Common myeloid progenitor, CD34-positive (primary cell): Measurements from ENCODE around the gene PHACTR1.

Experiments
- CTCF ChIA-PET: fragments of 350-600 bp; sonication (Branson Sonifier 250); formaldehyde crosslinking; loops from one replicate; lab custom pipeline; 2021; ENCODE audit warnings: antibody characterized with exemption; lab: Charles Lee
- POLR2A ChIA-PET: fragments of 350-600 bp; sonication (Branson Sonifier 250); formaldehyde crosslinking; loops from one replicate; lab custom pipeline; 2021; ENCODE audit warnings: antibody characterized with exemption; lab: Charles Lee
- DNase-seq, 3 donors: peaks; one replicate each; pipeline versions ENCODE4 v3.0.0 to v3.0.0-alpha.2; 2013
- H3K27ac ChIP-seq, 2 experiments: 1 replicate in 1 of 2; 2 replicates in 1 of 2; pipeline ENCODE4 v1.7.0; 2013; ENCODE audit warnings: inconsistent platforms in 2 of 2, low read length in 2 of 2, mild to moderate bottlenecking in 2 of 2, low read depth in 1 of 2, moderate library complexity in 1 of 2; ENCODE audit not compliant: severe bottlenecking in 2 of 2, insufficient read depth in 1 of 2, poor library complexity in 1 of 2
- H3K27me3 ChIP-seq, 5 experiments: replicated peaks in 2 of 5; 1 replicate in 3 of 5; 2 replicates in 2 of 5; pipeline versions ENCODE4 v1.6.1 to v1.7.0; 2013; ENCODE audit warnings: low read length in 4 of 5, mild to moderate bottlenecking in 2 of 5, moderate library complexity in 2 of 5, inconsistent platforms in 1 of 5; ENCODE audit not compliant: insufficient read depth in 5 of 5, control insufficient read depth in 4 of 5
- H3K36me3 ChIP-seq, 4 experiments: 1 replicate in 2 of 4; 2 replicates in 2 of 4; pipeline versions ENCODE4 v1.6.1 to v1.7.0; 2013; ENCODE audit warnings: low read length in 3 of 4, control low read depth in 1 of 4, mild to moderate bottlenecking in 1 of 4; ENCODE audit not compliant: control insufficient read depth in 4 of 4, insufficient read depth in 4 of 4
- H3K4me1 ChIP-seq, 4 experiments: 1 replicate in 3 of 4; 2 replicates in 1 of 4; pipeline versions ENCODE4 v1.6.1 to v1.7.1; 2013; ENCODE audit warnings: low read length in 3 of 4, mild to moderate bottlenecking in 3 of 4, control low read depth in 1 of 4, inconsistent platforms in 1 of 4, moderate library complexity in 1 of 4; ENCODE audit not compliant: control insufficient read depth in 4 of 4, insufficient read depth in 4 of 4; ENCODE audit errors: control extremely low read depth in 1 of 4
- H3K4me3 ChIP-seq, 7 experiments: 1 replicate in 4 of 7; 2 replicates in 3 of 7; pipeline versions ENCODE4 v1.5.1 to v1.7.0; 2013; ENCODE audit warnings: mild to moderate bottlenecking in 7 of 7, low read length in 6 of 7, moderate library complexity in 6 of 7, inconsistent platforms in 2 of 7, low read depth in 2 of 7, control low read depth in 1 of 7; ENCODE audit not compliant: insufficient read depth in 4 of 7, control insufficient read depth in 1 of 7; ENCODE audit errors: extremely low read depth in 1 of 7
- H3K9me3 ChIP-seq, 5 experiments: 1 replicate in 4 of 5; 2 replicates in 1 of 5; pipeline versions ENCODE4 v1.6.1 to v1.7.1; 2013; ENCODE audit warnings: low read length in 4 of 5, mild to moderate bottlenecking in 2 of 5, inconsistent platforms in 1 of 5, low read depth in 1 of 5, moderate library complexity in 1 of 5; ENCODE audit not compliant: control insufficient read depth in 4 of 5, insufficient read depth in 2 of 5; ENCODE audit errors: control extremely low read depth in 1 of 5
- WGBS: methylation state at CpG from one replicate; pipeline ENCODE4 v1.1.5; 2013; ENCODE audit not compliant: insufficient coverage; 5-methylcytosine and 5-hydroxymethylcytosine counted together

Gene PHACTR1

GRCh38 chr6:12806136-12806535 is 89.6 kb downstream of the PHACTR1 start:
- H3K9me3 ChIP-seq, result no peaks in the 10 kb centered on the region
- ChIA-PET CTCF (no interaction called here), POLR2A (no interaction called here)
- DNase-seq, result no peak
- H3K4me3 ChIP-seq, result no peak overlapping the region
- H3K27ac ChIP-seq, result no peak overlapping the region
- H3K36me3 ChIP-seq, result no peaks in the 10 kb centered on the region
- no peaks in the 10 kb centered on the region for H3K27me3 ChIP-seq
- peaks cover 0 to 6% (median 0%) of the 10 kb centered on the region in 4 experiments for H3K4me1 ChIP-seq
- WGBS, result 98% methylated on average over 4 of the region's 4 CpGs

GRCh38 chr6:12806796-12807195 is 90.2 kb downstream of the PHACTR1 start:
- CTCF ChIA-PET, result no interaction called here
- no peak for DNase-seq
- Histone ChIP-seq H3K4me3 (no peak overlapping the region), H3K36me3 (no peaks in the 10 kb centered on the region), H3K9me3 (no peaks in the 10 kb centered on the region), H3K27ac (no peak overlapping the region), H3K27me3 (no peaks in the 10 kb centered on the region), H3K4me1 (peaks cover 0 to 9% (median under 1%) of the 10 kb centered on the region in 4 experiments)
- POLR2A ChIA-PET, result no interaction called here
- WGBS, result no CpG with 5 or more reads among the region's 1 CpG

DNA sequence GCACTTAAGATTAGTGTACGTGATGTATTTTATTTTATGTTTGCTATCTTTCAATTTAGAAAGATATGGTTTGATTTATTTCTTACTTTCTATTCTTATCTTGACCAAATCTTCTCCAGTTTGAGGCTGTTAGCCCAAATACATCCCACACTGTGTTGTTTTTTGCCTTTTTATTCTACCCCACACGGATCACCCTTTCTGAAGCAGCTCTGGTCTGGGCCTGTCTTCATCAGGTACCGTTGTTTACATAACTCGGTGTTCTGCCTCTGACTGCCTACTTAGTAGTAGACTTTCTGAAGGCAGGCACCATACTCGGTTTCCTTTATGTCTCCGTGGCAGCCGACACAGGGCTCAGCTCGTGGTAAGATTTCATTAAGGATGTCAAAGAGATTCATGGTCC is 95.0 kb downstream of the PHACTR1 start:
- no peaks in the 10 kb centered on the region for H3K9me3 ChIP-seq
- no peak overlapping the region for H3K27ac ChIP-seq
- ChIA-PET POLR2A (no interaction called here), CTCF (interaction anchor here (0.6 kb wide), 3 partner anchors 15 to 1222 kb away, joined by 3 to 4 read pairs (median 3); no protein-coding TSS in a partner anchor)
- DNase-seq, result peak in 2 of 3 donors; percentile 49 to 50
- H3K36me3 ChIP-seq, result no peaks in the 10 kb centered on the region
- H3K27me3 ChIP-seq, result no peaks in the 10 kb centered on the region
- 45% methylated on average over 6 of the region's 8 CpGs for WGBS
- H3K4me3 ChIP-seq, result no peak overlapping the region
- H3K4me1 ChIP-seq, result peaks cover 0 to 28% (median 15%) of the 10 kb centered on the region in 4 experiments

DNA sequence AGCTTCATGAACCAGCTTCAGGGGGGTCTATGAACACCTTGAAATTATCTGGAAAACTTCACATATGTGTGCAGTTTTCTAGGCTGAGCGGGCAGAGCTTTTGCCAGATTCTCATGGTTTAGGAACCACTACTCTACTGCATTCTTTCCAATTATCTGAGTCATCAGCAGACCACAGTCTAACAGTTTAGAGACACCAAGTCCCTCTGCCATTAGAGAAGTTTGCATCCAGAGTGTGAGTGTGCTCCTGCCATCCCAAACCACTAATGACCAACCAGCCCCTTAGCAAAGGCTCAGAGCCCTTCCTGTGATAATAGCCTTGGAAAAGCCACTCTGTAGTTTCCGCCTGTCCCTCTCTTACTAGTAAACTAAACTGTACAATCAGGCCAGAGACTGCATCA is 96.8 kb downstream of the PHACTR1 start:
- POLR2A ChIA-PET, result no interaction called here
- no peak overlapping the region for H3K27ac ChIP-seq
- H3K27me3 ChIP-seq, result no peaks in the 10 kb centered on the region
- no peaks in the 10 kb centered on the region for H3K36me3 ChIP-seq
- no peak overlapping the region for H3K4me3 ChIP-seq
- CTCF ChIA-PET, result interaction anchor here (0.6 to 2.4 kb wide), 3 partner anchors 10 to 98 kb away, joined by 3 to 7 read pairs (median 3); no protein-coding TSS in a partner anchor
- no peaks in the 10 kb centered on the region for H3K9me3 ChIP-seq
- peaks cover 0 to 31% (median 18%) of the 10 kb centered on the region in 4 experiments for H3K4me1 ChIP-seq
- WGBS, result 100% methylated on average over 1 of the region's 2 CpGs
- DNase-seq, result peak in 2 of 3 donors; percentile 49 to 58

DNA sequence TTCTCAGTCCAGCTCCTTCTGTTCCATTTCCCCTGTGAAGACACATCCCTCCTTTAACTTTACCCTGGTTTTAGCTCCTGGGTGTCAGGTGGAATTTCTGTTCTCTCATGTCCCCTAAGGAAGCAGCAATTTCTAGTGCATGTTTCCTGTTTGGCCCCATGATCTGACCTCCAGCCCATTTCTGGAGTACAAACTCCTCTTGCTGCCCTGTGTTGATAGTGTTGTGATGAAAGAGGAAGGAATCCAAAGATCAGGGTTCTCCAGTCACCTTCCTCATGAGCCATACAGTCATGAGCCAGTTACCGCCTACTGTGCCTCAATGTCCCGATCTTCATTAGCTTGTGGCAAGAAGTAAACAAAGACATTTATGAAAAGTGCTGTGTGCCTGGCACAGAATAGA is 97.4 kb downstream of the PHACTR1 start:
- ChIA-PET POLR2A (no interaction called here), CTCF (interaction anchor here (0.6 to 2.4 kb wide), 3 partner anchors 10 to 97 kb away, joined by 3 to 7 read pairs (median 3); no protein-coding TSS in a partner anchor)
- no peaks in the 10 kb centered on the region for H3K9me3 ChIP-seq
- no peaks in the 10 kb centered on the region for H3K27me3 ChIP-seq
- no peaks in the 10 kb centered on the region for H3K36me3 ChIP-seq
- peaks cover 0 to 35% (median 24%) of the 10 kb centered on the region in 4 experiments for H3K4me1 ChIP-seq
- DNase-seq, result no peak
- WGBS, result 92% methylated on average over 2 of the region's 2 CpGs
- H3K4me3 ChIP-seq, result no peak overlapping the region
- no peak overlapping the region for H3K27ac ChIP-seq

DNA sequence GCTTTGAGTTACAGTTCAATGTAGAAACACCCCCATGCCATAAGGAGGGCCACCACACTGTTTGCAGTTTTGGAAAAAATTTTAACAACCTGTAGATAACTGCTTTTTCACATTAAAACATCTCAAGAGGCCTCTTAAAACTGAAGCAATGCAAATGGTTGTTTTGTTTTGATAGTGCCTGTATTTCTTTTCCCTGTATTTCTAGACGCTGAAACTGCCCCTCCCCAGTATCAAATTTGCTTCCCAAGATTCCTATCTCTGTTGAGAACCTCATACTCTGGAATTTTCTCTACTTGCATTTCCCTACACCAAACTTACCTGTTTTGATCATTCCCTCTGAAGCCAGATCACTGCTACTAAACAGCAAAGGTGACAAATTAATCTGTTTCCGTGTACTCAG is 98.5 kb downstream of the PHACTR1 start:
- Histone ChIP-seq H3K36me3 (no peaks in the 10 kb centered on the region), H3K27ac (no peak overlapping the region), H3K4me1 (peaks cover 0 to 35% (median 26%) of the 10 kb centered on the region in 4 experiments), H3K27me3 (no peaks in the 10 kb centered on the region), H3K9me3 (no peaks in the 10 kb centered on the region), H3K4me3 (no peak overlapping the region)
- no peak for DNase-seq
- ChIA-PET CTCF (interaction anchor here (2.4 kb wide), 1 partner anchor 9 kb away, joined by 7 read pairs; no protein-coding TSS in a partner anchor), POLR2A (no interaction called here)
- WGBS, result 100% methylated on average over 1 of the region's 2 CpGs

- H3K36me3 ChIP-seq, result no peaks in the 10 kb centered on the region
- H3K9me3 ChIP-seq, result no peaks in the 10 kb centered on the region
- CTCF ChIA-PET, result interaction anchor here (2.4 kb wide), 1 partner anchor 8 kb away, joined by 7 read pairs; no protein-coding TSS in a partner anchor
- no peaks in the 10 kb centered on the region for H3K27me3 ChIP-seq
- peaks cover 0 to 35% (median 26%) of the 10 kb centered on the region in 4 experiments for H3K4me1 ChIP-seq
- H3K27ac ChIP-seq, result no peak overlapping the region
- POLR2A ChIA-PET, result no interaction called here
- WGBS, result 100% methylated on average over 2 of the region's 4 CpGs
- DNase-seq, result no peak
- H3K4me3 ChIP-seq, result no peak overlapping the region
Measured at GRCh38 chr6:12815884-12816600, 99.5 kb downstream of the PHACTR1 start.
